ENCODE measurements around the gene SLC35A4.
"Not testable (repeated sequence)": the region's sequence is repeated elsewhere in the genome, so short reads cannot be mapped to it uniquely, and the experiment has no call there.

Gene SLC35A4

GRCh38 chr5:140588311-140589070 is 23.9 kb downstream of the SLC35A4 start:
- no peak for DNase-seq (ENCODE audit: low read depth)

- DNase-seq (ENCODE audit: low read depth) = no peak
Measured at GRCh38 chr5:140590861-140591260, 26.2 kb downstream of the SLC35A4 start.

GRCh38 chr5:140591747-140592372 is 27.2 kb downstream of the SLC35A4 start:
- DNase-seq (ENCODE audit: low read depth) = peak; percentile 64

GRCh38 chr5:140593070-140593469 is 28.4 kb downstream of the SLC35A4 start:
- DNase-seq (ENCODE audit: low read depth) = not testable (repeated sequence)

DNA sequence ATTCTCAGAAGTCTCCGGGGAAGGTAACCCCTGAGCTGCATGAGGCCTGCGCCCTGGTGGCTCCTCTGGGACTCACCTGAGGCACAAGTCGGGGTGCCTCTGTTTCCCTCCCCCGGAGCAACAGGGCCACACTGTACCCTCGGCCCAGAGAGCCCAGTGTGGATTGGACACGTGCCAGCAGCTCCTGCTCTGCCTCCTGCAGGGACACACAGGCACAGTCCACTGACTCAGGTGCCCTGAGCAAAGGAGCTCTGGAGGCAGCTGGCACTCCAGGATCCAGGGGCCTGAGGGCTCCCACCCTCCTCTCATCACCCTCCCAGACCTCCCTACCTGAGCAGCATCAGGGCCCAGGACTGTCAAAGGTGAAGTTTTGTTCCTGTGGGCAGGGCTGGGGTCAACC is 29.5 kb downstream of the SLC35A4 start:
- DNase-seq (ENCODE audit: low read depth) = no peak

DNA sequence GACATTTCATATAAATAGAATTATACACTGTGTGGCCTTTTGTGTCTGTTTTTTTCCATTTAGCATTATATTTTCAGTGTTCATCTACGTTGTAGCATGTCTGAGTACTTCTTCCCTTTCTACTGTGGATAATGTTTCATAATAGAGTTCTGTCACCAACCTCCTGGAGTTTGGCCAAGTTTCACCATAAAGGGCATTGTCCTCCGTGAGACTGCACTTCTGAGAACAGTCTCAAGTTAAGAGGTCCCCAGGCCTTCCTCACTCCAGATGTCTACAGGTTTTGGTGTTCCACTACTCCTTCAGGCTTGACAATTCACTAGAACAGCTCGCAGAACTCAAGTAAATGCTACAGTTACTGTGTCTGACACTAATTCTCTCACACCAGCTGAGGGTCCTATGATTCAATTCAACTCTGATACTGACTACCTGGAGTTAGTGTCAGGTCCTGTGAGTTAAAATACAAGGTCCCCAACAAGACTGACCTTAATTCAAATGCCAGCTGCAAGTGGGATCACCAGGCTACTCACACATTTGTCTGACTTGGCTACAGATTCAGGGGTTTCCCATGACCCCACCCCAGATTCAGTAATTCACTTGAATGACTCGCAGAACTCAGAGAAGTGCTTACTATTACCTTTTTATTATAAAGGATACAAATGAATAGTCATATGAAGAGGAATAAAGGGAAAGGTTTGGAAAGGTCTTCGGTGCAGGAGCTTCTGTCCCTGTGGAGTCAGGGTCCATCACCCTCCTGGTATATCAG is 31.1 kb downstream of the SLC35A4 start:
- DNase-seq (ENCODE audit: low read depth) = no peak

DNA sequence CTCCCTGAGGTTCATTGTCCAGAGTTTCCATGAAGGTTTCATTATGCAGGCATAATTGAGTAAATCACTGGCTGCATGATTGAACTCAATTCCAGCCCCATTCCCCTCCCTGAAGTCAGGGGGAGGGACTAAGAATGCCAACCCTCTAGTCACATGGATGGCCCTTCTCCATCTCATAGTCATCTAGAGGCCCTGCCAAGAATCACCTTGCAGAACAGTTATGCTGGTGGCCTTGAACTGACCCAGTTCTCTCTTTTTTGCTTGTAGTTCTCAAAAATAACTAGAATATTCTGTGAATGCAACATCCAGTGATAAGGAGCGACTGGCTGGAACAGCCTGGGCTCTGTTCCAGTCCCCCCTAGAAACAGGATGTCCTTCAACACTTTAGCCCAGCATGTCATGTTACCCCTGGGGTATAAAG is 31.7 kb downstream of the SLC35A4 start:
- no peak for DNase-seq (ENCODE audit: low read depth)

DNA sequence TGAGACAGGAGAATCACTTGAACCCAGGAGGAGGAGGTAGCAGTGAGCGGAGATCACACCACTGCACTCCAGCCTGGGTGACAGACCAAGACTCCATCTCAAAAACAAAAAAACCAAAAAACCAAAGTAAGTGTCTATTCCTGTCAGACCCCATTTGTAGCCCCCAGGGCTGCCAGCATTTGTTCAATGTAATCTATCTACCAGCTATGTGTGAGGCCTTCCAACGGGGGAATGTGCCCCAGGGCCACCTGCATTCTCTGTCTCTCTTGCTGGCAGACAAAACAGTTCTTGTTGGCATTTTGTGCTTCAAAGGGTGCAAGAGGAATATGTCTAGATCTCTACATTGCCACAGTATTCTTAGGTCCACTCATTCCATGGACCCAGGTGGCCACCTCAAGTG is 34.2 kb downstream of the SLC35A4 start:
- no peak for DNase-seq (ENCODE audit: low read depth)

- DNase-seq (ENCODE audit: low read depth) = no peak
Measured at GRCh38 chr5:140600096-140600495, 35.5 kb downstream of the SLC35A4 start.

DNA sequence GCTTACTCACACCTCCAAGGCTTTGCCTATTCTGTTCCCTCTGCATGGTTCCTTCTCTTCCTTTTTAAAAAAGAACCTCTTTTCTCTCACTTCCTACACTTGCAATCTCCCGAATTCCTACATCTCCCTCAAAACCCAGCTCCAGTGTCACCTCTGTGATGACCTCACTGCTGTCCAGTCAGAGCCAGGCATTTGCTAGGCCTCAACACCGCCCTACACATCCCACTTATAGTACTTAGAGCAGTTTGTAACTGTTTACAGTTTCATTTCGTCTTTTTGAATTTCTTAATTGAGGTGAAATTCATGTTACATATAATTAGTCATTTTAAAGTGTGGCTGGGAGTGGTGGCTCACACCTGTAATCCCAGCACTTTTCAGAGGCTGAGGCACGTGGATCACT is 37.5 kb downstream of the SLC35A4 start:
- peak; percentile 8 for DNase-seq (ENCODE audit: low read depth)

DNA sequence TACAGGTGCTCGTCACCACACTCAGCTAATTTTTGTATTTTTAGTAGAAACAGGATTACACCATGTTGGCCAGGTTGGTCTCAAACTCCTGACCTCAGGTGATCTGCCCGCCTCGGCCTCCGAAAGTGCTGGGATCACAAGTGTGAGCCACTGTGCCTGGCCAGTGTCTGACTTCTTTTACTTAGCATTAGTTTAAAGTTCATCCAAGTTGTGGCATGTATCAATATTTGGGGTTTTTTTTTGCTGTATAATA is 38.7 kb downstream of the SLC35A4 start:
- not testable (repeated sequence) for DNase-seq (ENCODE audit: low read depth)

GRCh38 chr5:140603734-140604133 is 39.1 kb downstream of the SLC35A4 start:
- no peak for DNase-seq (ENCODE audit: low read depth)

GRCh38 chr5:140605879-140606278 is 41.3 kb downstream of the SLC35A4 start:
- DNase-seq (ENCODE audit: low read depth) = no peak

GRCh38 chr5:140607031-140607430 is 42.4 kb downstream of the SLC35A4 start:
- DNase-seq (ENCODE audit: low read depth) = no peak

GRCh38 chr5:140608722-140609121 is 44.1 kb downstream of the SLC35A4 start:
- DNase-seq (ENCODE audit: low read depth) = no peak

GRCh38 chr5:140609126-140609525 is 44.5 kb downstream of the SLC35A4 start:
- peak; percentile 20 for DNase-seq (ENCODE audit: low read depth)

DNA sequence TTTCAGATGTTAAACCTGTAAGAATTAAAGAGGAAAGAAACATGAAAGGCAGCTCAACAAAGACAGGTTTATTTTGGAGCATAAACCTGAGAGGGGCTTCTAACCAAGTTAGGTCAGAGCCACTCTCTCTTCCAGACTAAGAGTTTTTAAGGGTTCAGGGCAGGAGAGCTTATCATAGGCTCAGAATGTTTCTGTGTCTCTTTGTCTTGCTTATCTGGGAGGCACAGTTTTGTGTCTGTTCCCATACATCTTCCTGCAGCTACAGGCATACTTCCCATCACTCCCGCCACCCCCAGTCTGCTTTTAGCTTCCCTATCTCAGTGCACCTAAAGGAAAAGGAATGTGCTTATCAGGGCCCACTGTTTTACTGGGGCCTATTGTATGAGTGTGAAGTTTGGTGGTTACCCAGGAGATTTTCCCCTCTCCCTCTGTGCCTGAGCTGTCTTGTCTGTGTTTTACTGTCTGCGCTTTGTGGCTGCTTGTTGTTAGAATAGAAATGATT is 46.4 kb downstream of the SLC35A4 start:
- DNase-seq (ENCODE audit: low read depth) = no peak

All from ELR (cell line).